GM19240 (cell line): Measurements from ENCODE around the gene HOXA9.

Experiments used
- DNase-seq: peaks from one replicate; pipeline ENCODE4 v3.0.0; 2011; ENCODE audit warnings: low spot score; ENCODE audit not compliant: insufficient read length

Gene HOXA9

DNA sequence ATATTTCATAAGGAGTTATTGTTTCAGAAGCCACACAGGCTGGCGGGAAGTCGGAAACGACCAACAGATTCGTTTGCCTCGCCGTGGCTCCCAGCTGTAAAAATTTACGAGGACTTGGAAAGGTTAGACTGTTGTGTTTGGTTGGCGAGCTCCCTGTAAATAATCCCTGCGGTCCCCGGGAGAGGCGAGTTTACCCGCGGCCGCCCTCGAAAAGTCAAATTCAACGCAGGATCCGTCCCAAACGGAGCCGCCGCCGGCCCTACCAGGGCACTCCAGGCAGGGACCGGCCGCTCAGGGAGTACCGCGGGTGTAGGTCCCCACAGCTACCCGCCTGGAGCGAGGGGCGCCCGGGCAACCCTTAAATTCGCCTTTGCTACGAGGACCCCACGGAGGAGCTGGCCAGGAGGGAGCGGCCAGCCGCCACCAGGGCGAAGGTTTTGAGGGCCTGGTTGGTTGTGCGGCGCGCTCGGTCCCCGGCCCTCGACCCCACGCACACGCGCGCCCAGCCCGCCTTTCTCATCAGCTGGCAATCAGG is 726 bp upstream of the HOXA9 start:
- no peak for DNase-seq

DNA sequence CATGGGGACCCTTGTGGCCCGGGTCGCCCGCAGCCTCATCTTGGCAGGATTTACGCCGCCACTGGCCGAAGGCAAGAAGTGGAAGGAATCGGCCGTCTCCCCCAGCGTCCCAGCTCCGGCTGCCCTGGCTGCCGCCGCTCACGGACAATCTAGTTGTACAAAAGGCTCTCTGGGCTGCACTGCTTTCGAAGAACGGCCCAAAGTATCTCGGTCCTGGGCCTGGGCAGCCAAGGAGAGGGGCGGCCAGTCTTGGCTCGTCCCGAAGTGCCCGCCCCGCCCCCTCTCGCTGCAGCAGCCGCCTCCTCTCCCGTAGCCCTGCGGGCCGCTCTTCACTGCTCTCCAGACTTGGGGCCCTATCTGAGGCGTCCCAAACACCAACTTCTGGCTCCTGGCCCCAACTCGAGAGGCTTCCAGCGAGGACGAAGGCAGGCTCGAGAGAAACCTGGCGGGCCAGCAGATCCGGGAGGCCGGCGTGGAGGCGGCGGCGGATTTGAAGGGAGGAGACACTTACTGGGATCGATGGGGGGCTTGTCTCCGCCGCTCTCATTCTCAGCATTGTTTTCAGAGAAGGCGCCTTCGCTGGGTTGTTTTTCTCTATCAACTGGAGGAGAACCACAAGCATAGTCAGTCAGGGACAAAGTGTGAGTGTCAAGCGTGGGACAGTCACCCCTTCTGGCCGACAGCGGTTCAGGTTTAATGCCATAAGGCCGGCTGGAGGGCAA is 809 bp downstream of the HOXA9 start:
- no peak for DNase-seq

DNA sequence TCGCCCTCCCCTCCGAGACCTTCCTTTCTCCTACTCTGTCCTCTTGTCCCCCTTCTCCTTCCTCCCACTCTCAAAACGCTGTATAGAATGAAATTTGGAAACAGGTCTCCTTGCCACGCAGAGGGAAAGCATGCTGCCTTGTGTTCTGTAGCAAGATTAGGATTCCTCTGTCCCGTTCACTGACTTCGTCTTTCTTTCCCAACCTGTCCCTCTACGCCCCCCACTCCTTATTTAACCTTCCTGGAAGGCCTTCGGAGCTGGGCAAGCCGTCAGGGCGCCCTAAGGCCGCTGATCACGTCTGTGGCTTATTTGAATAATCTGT is 1.3 kb downstream of the HOXA9 start:
- no peak for DNase-seq

DNA sequence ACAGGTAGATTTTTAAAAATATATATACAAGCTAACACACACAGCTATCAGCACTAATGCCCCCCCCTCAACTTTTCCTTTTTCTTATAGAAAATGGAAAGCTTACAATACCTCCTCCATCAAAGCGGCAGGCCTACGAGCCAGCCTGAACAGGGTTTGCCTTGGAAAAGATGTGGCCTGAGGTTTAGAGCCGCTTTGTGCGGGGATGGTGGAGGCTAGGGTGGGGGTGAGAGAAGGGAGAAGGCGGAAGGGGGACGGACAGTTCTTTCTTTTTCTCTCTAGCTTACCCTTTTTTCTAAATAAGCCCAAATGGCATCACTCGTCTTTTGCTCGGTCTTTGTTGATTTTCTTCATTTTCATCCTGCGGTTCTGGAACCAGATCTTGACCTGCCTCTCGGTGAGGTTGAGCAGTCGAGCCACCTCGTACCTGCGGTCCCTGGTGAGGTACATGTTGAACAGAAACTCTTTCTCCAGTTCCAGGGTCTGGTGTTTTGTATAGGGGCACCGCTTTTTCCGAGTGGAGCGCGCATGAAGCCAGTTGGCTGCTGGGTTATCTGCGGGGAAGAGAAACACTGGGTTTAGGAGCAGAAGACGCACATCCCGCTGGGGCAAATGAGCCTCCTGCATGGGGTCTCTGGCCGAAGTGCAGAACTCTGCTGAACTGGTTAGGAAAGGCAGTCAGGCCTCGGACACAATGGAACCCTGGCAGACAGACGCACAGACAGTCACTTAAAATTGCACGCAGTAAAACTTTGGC is 1.9 kb downstream of the HOXA9 start:
- no peak for DNase-seq

DNA sequence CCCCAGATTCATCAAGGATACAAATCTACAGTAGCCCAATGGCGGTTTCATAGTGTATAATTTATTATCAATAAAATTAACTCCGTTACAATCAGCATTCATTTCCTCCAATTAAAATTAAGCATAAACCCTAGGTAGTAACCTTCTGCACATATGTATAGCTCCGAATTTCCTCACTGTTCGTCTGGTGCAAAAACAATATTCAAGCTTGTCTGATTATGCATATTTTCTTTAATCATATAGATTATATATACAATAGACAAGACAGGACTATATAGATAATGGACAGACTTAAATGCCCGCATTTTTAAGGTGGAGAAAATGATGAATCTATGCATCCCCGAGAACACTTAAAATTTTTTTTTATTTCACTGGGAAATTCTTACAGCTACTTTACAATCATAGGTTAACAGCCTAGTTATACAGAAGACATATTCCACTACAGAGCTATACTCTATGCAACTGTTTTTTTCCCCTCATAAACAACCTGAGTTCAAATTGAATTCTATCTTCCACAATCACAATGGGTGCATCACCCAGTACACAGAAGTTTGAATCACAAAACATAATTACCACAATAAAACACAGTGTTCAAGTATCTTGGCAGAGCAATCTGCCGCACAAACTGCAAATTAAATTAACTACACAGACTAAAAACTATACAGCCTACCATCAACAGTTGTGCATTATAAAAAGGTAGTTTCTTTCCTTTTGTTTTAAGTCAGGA is 2.6 kb downstream of the HOXA9 start:
- no peak for DNase-seq

- DNase-seq = no peak
Measured at GRCh38 chr7:27161721-27162560, 3.4 kb downstream of the HOXA9 start.

DNA sequence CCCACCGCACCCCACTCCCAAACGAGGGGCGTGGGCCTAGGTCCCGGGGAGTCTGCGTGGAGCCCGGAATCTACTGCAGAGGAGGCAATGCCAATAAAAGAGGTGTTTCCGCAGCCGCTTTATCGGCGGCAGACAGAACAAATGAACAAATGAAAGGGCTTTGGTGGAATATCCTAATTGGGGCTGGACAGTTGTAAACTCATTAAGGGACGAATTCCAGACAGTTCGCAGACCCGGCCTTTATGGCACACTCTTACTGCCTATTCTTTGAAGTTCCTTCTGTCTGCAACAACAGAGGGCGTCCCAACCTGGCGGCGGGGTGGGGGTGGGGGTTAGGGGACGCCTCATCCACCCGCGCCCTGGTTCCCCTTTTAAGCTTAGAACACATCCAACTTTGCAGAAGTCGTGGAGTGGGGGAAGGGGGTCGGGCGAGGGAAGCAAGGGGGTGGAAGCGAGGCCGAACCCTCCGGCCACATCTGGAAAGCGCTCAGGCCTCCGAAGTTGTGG is 4.1 kb downstream of the HOXA9 start:
- no peak for DNase-seq

GRCh38 chr7:27160546-27161213 is 4.7 kb downstream of the HOXA9 start:
- DNase-seq = peak; percentile 85

GRCh38 chr7:27160145-27160545 is 5.2 kb downstream of the HOXA9 start:
- no peak for DNase-seq

DNA sequence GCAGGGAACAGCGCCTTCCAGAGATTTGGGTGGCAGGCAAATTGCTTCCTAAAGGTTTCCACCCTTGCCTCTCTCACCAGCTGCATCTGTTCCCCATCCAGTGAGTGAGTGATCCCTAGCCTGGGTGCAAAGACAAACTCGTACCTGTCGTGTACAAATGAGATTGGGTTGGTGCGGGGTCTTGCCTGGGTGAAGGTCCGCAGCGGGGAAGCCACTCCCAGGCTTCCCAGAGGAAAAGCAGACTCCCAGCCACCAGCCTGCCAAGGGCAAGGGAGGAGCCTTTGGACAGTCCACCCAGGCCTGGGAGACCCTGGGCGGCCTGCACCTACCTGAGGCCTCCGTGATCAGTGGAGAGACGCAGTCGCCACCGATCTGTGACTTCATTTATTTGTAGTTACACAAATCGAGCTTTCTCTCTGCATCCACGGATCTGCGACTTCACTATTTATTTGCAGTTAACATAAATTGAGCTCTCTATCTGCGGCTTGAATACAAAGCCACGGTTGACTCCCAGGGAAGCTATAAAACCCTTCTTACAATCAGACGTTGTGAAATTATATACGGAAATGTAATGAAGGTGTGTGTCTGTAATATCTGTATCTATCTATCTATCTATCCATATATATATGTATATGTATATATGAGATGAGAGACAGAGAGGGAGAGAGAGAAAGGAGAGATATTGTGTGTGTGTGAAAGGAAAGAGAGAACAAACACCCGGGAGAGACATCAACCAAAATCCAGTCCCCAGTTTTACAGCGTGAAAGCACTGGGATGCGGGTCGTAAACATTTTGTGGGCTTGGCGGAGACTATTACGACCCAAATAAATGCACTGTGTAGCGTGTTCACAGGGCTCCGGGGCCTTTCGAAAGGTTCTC is 5.8 kb downstream of the HOXA9 start:
- no peak for DNase-seq

DNA sequence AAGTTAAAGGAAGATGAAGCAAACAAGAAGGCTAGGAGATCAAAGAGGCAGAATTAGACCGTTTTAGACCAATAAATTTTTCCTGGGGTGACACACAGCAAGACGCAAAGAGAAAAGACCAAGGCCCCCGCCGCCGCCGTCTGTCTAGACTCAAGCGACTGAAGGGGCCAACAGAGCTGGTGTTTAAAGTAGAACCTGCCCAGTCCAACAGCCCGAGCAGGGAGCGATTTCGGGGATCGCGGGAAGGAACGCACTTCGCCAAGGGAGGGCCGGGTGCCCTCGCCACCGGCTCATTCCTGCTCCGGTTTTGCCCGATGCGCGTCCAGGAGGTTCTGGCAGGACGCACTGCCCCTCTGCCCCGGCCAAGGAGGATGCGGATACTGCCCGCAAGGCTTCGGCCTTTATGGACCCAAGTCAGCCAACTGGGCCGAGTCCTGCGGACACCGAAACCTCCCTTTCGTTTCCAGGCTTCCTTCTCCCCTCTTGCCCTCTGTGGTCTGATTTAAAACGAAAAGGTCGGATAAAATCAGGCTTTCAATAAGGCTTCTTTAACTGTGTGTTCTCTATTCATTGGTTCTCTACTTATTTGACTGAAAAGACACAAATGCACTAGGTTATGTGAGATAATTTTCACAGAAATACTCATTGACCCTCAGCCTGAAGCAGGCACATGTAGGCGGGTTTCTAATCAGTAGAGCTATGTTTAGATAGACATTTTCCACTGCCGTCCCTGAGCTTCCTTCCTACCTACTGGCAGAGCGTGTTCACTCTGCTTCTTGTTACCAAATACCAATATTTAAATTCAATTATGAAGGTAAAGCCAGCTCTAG is 6.7 kb downstream of the HOXA9 start:
- no peak for DNase-seq

DNA sequence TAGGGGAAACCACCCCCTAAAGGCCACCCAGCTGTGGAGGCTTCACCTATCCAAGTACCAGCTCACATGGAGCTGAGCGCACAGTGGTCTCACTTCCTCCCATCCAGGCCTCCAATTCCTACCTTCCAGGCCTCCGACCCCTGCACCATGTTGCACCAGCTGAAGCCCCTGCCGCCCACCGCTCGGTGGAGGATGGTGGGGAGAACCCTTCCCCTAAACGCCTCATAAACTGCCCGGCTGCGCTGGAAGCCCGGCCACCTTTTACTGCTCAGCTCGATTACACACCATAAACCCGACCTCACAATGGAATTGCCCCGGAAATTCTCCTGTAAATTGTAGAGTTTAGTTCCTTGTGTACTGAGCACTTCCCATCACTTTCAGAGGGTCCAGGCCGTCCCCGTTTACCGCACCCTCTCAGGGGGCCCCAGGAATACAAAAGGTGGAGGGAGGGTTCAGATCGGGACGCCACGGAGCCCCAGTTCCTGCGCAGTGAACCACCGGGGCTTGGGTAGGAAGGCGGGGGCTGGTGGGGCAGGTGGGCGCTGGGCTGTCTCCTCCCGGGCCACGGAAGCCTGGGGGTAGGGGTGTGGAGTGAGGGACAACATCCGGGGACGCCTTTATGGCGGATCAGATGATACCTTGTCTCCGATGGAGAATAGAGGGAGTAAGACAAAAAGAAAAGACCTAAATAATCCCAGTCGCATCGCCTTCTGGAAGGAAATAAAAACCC is 7.5 kb downstream of the HOXA9 start:
- no peak for DNase-seq

DNA sequence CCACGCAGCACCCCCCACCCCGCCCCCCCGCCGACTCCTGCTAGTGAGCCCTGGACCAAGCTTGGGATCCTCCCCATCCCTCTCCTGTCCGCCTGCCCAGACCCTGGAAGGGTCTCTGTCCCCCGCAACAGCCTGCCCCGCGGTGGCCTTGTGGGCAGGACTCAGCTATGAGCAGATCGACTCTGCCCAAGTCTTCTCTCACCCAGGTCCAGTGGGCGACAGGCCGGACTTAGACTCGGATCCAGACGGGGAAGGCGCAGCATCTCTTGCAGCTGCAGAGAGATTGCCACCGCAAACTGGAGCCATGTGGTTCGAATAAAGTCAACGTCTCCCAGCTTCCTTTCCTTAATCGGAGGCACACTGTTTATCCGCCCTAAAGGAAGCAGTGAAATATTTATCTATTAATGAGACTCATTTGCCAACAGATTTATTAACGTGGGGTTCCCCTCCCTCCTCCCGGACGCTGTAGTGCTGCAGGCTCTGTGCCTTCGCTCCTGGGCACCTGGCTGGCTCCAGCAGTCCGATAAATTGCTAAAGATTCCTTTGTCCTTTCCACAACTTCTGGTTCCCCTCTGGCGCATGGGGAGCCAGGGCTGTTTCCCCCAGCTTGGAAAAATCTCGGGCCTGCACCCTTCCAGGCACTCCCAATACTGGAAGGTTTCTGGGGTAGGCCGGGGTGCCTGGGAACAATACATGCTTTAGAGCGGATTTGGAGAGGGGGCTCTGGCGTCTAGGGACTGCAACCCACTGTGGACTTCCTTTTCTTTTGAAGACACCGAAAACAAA is 8.2 kb downstream of the HOXA9 start:
- no peak for DNase-seq

- DNase-seq = no peak
Measured at GRCh38 chr7:27156508-27156898, 8.8 kb downstream of the HOXA9 start, which contains the start of gene HOXA7. Gene HOXA7 (minus strand): TSS chr7:27156675. CDS start chr7:27156545, 130 bp downstream.

DNA sequence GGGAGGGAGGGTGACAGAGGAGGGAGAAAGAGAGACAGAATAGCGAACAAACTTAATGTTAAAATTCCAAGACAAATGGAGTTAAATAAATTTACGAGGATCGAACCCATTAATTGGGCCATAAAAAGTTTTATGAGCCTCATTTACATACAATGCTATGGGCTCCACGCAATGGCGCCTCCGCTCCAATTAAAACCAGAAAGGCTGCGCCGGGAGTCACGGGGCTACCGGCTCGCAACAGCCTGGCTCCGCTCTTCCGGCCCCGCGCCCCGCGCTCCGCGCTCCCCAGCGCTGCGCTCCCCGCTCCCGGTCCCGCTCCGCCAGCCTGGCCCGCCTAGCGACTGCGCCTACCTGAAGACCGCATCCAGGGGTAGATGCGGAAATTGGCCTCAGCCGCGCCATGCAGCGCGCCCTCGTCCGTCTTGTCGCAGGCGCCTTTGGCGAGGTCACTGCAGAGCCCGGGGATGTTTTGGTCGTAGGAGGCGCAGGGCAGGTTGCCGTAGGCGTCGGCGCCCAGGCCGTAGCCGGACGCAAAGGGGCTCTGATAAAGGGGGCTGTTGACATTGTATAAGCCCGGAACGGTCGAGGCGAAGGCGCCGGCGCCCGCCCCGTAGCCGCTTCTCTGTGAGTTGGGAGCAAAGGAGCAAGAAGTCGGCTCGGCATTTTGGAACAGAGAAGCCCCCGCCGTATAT is 9.4 kb downstream of the HOXA9 start:
- DNase-seq = no peak
